GM12878 (cell line): ENCODE data around the gene USP9X. TPM values are rescaled to one million over a fixed set of nuclear protein-coding genes. Genes with fewer than 3 reads are reported as not detected.

Source experiments
- BCL11A ChIP-seq: IDR thresholded peaks from 2 replicates; pipeline ENCODE4 v1.6.1; 2011; ENCODE audit warnings: low read depth, low read length
- BRCA1 ChIP-seq: IDR thresholded peaks from 2 replicates; pipeline ENCODE4 v1.6.1; 2011; ENCODE audit warnings: low read depth, low read length, improper control_type of control experiment
- CBX3 ChIP-seq: fragments of 200-600 bp; sonication (generic); IDR thresholded peaks from 2 replicates; pipeline ENCODE4 v1.6.1; 2016; ENCODE audit warnings: low read depth, borderline replicate concordance
- CEBPB ChIP-seq, 2 experiments: fragments of 150-350 bp in 1 of 2; IDR thresholded peaks; 2 replicates each; pipeline ENCODE4 v1.6.1; 2012 to 2014; ENCODE audit warnings: low read depth in 2 of 2, low read length in 2 of 2, borderline replicate concordance in 1 of 2, inconsistent platforms in 1 of 2
- CHD2 ChIP-seq: IDR thresholded peaks from 2 replicates; pipeline ENCODE4 v1.6.1; 2011; ENCODE audit warnings: low read depth, low read length, improper control_type of control experiment, borderline replicate concordance
- CHD4 ChIP-seq: fragments of 200-600 bp; sonication (generic); IDR thresholded peaks from 2 replicates; pipeline ENCODE4 v1.6.1; 2016; ENCODE audit warnings: mild to moderate bottlenecking
- EGR1 ChIP-seq, 2 experiments: IDR thresholded peaks; 1 replicate in 1 of 2; 2 replicates in 1 of 2; pipeline ENCODE4 v1.6.1; 2011 to 2012; ENCODE audit warnings: low read depth in 2 of 2, low read length in 2 of 2, borderline replicate concordance in 1 of 2, mild to moderate bottlenecking in 1 of 2, moderate library complexity in 1 of 2
- HCFC1 ChIP-seq: fragments of 150-350 bp; IDR thresholded peaks from 2 replicates; pipeline ENCODE4 v1.6.1; 2014; ENCODE audit warnings: low read length
- KLF5 ChIP-seq: fragments of 450-650 bp; IDR thresholded peaks from 2 replicates; pipeline ENCODE4 v1.6.1; 2014; ENCODE audit warnings: mild to moderate bottlenecking; ENCODE audit not compliant: partially characterized antibody
- MEF2B ChIP-seq: fragments of 450-650 bp; IDR thresholded peaks from 2 replicates; pipeline ENCODE4 v1.6.1; 2018; ENCODE audit warnings: mild to moderate bottlenecking, moderate library complexity; ENCODE audit not compliant: partially characterized antibody, poor library complexity, severe bottlenecking
- MTA3 ChIP-seq: IDR thresholded peaks from 2 replicates; pipeline ENCODE4 v1.6.1; 2012; ENCODE audit warnings: low read length, inconsistent platforms, borderline replicate concordance
- MXI1 ChIP-seq: fragments of 150-350 bp; IDR thresholded peaks from 2 replicates; pipeline ENCODE4 v1.6.1; 2011; ENCODE audit warnings: low read depth, mild to moderate bottlenecking, inconsistent platforms, low read length, improper control_type of control experiment
- RB1 ChIP-seq: fragments of 450-650 bp; formaldehyde crosslinking; IDR thresholded peaks from 2 replicates; pipeline ENCODE4 v1.6.1; 2017; ENCODE audit warnings: mild to moderate bottlenecking, borderline replicate concordance
- RELA ChIP-seq: fragments of 450-650 bp; IDR thresholded peaks from 2 replicates; pipeline ENCODE4 v1.8.0; 2014; ENCODE audit warnings: borderline replicate concordance; ENCODE audit not compliant: partially characterized antibody
- STAT1 ChIP-seq: fragments of 450-650 bp; conservative IDR thresholded peaks from 2 replicates; pipeline ENCODE4 v1.6.1; 2014; ENCODE audit warnings: antibody characterized with exemption, mild to moderate bottlenecking
- SUPT20H ChIP-seq: IDR thresholded peaks from 2 replicates; pipeline ENCODE4 v1.6.1; 2011; ENCODE audit warnings: low read depth, mild to moderate bottlenecking, low read length, moderate library complexity, borderline replicate concordance; ENCODE audit not compliant: control insufficient read depth
- ZNF24 ChIP-seq: fragments of 450-650 bp; IDR thresholded peaks from 2 replicates; pipeline ENCODE4 v1.6.1; 2017; ENCODE audit warnings: antibody characterized with exemption, mild to moderate bottlenecking
- polyA plus RNA-seq, 11 experiments: library from polyadenylated mRNA; depleted of rRNA in 4 of 11; unstranded in 6 of 11; stranded (reverse) in 5 of 11; fragments of >200 nt; fragmentation: Nextera tagmentation in 4 of 11; fragmentation: Illumina TruSeq in 1 of 11; extraction: Ambion mirVana in 4 of 11; extraction: Trizol in 1 of 11; gene quantifications; 1 replicate in 1 of 11; 2 replicates in 10 of 11; pipeline versions ENCODE4 v1.2.1 to v1.2.3, GENCODE V29; 2011 to 2016; ENCODE audit warnings: inconsistent platforms in 2 of 11, missing spikeins in 2 of 11, low read depth in 1 of 11
- total RNA-seq, 4 experiments: library from RNA; depleted of rRNA in 3 of 4; stranded (reverse); fragments of >200 nt in 3 of 4; fragmentation: Illumina TruSeq in 1 of 4; extraction: Trizol in 1 of 4; gene quantifications; 2 replicates each; pipeline versions ENCODE4 v1.2.1 to v1.2.3, GENCODE V29; 2013 to 2021
- TF ChIP-seq, protein P1 (sequence below): IDR thresholded peaks from 2 replicates; pipeline ENCODE4 v1.6.1; 2011; ENCODE audit warnings: mild to moderate bottlenecking, low read depth, low read length, moderate library complexity; ENCODE audit not compliant: insufficient replicate concordance
- TF ChIP-seq, protein P2 (sequence below): fragments of 450-650 bp; IDR thresholded peaks from 2 replicates; pipeline ENCODE4 v1.6.1; 2016; ENCODE audit warnings: mild to moderate bottlenecking, moderate library complexity, borderline replicate concordance
- TF ChIP-seq, protein P3 (sequence below): IDR thresholded peaks from 2 replicates; pipeline ENCODE4 v1.6.1; 2011; ENCODE audit warnings: low read depth, low read length, improper control_type of control experiment, borderline replicate concordance
- TF ChIP-seq, protein P4 (sequence below): fragments of 450-650 bp; conservative IDR thresholded peaks from 2 replicates; pipeline ENCODE4 v1.6.1; 2017; ENCODE audit warnings: mild to moderate bottlenecking, moderate library complexity

Gene USP9X
- total and polyA plus RNA-seq, 10 of the 15 experiments (the other 5 are each of a cell fraction or from before 2014, with no cell fraction given) = 9.3 to 61.6 (median 31.7) TPM

DNA sequence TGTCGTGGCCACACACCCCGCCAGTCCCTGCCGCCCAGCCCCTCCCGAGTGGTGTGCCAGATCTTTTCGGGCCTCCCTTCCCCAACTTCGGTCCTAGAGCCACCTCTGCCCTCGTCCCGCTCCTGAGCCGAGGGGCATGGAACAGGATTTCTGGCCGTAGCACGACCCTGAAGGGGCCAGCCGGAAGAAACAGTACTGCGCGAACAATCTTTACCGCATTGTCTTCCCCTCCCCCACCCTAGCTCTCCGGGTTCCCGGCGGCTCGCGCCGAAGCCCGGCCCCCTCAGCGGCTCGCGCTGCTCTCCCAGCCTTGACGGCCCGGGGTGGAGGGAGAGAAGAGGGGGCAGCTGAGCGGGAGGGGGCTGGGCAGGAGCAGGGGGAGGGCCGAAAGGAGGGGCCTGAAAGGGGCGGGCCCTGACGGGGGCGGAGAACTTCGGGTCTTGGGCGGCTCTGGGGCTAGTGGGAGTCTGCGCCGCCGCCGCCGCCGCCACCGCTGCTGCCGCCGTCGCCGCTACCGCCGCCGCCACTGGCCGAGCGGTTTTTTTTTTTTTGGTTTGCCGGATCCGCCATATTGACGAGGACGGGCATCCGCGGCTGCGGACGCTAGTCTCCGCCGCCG, at the start of gene USP9X (continued):
- TF ChIP-seq, protein P1, sequence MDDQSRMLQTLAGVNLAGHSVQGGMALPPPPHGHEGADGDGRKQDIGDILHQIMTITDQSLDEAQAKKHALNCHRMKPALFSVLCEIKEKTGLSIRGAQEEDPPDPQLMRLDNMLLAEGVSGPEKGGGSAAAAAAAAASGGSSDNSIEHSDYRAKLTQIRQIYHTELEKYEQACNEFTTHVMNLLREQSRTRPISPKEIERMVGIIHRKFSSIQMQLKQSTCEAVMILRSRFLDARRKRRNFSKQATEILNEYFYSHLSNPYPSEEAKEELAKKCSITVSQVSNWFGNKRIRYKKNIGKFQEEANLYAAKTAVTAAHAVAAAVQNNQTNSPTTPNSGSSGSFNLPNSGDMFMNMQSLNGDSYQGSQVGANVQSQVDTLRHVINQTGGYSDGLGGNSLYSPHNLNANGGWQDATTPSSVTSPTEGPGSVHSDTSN = no peak
- TF ChIP-seq CBX3 (no peak), BCL11A (no peak), MTA3 (no peak), KLF5 (no peak), RB1 (peak; percentile 30; the same call in 1 of the 2 replicates), EGR1 (IDR thresholded peaks at IDR 0.05; ENCODE audit: borderline replicate concordance in 1 of 2, low read depth in 2 of 2, low read length in 2 of 2) (peak in 1 of 2 experiments; percentile 49; a peak in 2 of 3 replicates), CEBPB (IDR thresholded peaks at IDR 0.05; ENCODE audit: borderline replicate concordance in 1 of 2, low read depth in 2 of 2, low read length in 2 of 2) (no peak), STAT1 (no peak), CHD2 (no peak), RELA (no peak), BRCA1 (no peak), HCFC1 (0 out of 2 replicates have a peak, but pooled peaks have one; percentile 2), CHD4 (no peak), ZNF24 (no peak; the same call in 1 of the 2 replicates), SUPT20H (no peak), MEF2B (no peak), MXI1 (no peak)
- TF ChIP-seq, protein P2, sequence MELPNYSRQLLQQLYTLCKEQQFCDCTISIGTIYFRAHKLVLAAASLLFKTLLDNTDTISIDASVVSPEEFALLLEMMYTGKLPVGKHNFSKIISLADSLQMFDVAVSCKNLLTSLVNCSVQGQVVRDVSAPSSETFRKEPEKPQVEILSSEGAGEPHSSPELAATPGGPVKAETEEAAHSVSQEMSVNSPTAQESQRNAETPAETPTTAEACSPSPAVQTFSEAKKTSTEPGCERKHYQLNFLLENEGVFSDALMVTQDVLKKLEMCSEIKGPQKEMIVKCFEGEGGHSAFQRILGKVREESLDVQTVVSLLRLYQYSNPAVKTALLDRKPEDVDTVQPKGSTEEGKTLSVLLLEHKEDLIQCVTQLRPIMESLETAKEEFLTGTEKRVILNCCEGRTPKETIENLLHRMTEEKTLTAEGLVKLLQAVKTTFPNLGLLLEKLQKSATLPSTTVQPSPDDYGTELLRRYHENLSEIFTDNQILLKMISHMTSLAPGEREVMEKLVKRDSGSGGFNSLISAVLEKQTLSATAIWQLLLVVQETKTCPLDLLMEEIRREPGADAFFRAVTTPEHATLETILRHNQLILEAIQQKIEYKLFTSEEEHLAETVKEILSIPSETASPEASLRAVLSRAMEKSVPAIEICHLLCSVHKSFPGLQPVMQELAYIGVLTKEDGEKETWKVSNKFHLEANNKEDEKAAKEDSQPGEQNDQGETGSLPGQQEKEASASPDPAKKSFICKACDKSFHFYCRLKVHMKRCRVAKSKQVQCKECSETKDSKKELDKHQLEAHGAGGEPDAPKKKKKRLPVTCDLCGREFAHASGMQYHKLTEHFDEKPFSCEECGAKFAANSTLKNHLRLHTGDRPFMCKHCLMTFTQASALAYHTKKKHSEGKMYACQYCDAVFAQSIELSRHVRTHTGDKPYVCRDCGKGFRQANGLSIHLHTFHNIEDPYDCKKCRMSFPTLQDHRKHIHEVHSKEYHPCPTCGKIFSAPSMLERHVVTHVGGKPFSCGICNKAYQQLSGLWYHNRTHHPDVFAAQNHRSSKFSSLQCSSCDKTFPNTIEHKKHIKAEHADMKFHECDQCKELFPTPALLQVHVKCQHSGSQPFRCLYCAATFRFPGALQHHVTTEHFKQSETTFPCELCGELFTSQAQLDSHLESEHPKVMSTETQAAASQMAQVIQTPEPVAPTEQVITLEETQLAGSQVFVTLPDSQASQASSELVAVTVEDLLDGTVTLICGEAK = peak; percentile 40; the same call in 1 of the 2 replicates
- TF ChIP-seq, protein P3, sequence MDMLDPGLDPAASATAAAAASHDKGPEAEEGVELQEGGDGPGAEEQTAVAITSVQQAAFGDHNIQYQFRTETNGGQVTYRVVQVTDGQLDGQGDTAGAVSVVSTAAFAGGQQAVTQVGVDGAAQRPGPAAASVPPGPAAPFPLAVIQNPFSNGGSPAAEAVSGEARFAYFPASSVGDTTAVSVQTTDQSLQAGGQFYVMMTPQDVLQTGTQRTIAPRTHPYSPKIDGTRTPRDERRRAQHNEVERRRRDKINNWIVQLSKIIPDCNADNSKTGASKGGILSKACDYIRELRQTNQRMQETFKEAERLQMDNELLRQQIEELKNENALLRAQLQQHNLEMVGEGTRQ = no peak
- TF ChIP-seq, protein P4, sequence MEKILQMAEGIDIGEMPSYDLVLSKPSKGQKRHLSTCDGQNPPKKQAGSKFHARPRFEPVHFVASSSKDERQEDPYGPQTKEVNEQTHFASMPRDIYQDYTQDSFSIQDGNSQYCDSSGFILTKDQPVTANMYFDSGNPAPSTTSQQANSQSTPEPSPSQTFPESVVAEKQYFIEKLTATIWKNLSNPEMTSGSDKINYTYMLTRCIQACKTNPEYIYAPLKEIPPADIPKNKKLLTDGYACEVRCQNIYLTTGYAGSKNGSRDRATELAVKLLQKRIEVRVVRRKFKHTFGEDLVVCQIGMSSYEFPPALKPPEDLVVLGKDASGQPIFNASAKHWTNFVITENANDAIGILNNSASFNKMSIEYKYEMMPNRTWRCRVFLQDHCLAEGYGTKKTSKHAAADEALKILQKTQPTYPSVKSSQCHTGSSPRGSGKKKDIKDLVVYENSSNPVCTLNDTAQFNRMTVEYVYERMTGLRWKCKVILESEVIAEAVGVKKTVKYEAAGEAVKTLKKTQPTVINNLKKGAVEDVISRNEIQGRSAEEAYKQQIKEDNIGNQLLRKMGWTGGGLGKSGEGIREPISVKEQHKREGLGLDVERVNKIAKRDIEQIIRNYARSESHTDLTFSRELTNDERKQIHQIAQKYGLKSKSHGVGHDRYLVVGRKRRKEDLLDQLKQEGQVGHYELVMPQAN = peak; percentile 74
